Jurkat, Clone E6-1 (cell line): ENCODE data around the gene ZNF618. TPM values are rescaled to one million over a fixed set of nuclear protein-coding genes. Genes with fewer than 3 reads are reported as not detected.

Source experiments
- DNase-seq: peaks from one replicate; pipeline ENCODE4 v3.0.0-alpha.2; 2011; ENCODE audit warnings: low read depth, low spot score
- H3K4me3 ChIP-seq: 2 replicates; pipeline ENCODE4 v1.5.1; 2011; ENCODE audit warnings: mild to moderate bottlenecking, low read length, control low read depth, moderate library complexity
- polyA plus RNA-seq: library from polyadenylated mRNA; unstranded; fragments of >200 nt; gene quantifications from one replicate; pipeline ENCODE4 v1.2.1, GENCODE V29; 2012; ENCODE audit warnings: missing spikeins; ENCODE audit not compliant: insufficient read length, insufficient read depth

The ZNF618 gene, protein sequence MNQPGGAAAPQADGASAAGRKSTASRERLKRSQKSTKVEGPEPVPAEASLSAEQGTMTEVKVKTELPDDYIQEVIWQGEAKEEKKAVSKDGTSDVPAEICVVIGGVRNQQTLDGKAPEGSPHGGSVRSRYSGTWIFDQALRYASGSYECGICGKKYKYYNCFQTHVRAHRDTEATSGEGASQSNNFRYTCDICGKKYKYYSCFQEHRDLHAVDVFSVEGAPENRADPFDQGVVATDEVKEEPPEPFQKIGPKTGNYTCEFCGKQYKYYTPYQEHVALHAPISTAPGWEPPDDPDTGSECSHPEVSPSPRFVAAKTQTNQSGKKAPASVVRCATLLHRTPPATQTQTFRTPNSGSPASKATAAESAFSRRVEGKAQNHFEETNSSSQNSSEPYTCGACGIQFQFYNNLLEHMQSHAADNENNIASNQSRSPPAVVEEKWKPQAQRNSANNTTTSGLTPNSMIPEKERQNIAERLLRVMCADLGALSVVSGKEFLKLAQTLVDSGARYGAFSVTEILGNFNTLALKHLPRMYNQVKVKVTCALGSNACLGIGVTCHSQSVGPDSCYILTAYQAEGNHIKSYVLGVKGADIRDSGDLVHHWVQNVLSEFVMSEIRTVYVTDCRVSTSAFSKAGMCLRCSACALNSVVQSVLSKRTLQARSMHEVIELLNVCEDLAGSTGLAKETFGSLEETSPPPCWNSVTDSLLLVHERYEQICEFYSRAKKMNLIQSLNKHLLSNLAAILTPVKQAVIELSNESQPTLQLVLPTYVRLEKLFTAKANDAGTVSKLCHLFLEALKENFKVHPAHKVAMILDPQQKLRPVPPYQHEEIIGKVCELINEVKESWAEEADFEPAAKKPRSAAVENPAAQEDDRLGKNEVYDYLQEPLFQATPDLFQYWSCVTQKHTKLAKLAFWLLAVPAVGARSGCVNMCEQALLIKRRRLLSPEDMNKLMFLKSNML
- 5.2 TPM for polyA plus RNA-seq

GRCh38 chr9:113876151-113876992 lies at the start of gene ZNF618:
Gene ZNF618, plus strand, starts transcription at chr9:113876309. Its CDS starts 72 bp downstream, at chr9:113876381.
- H3K4me3 ChIP-seq: peak within 1 kb of the TSS; percentile 62
- DNase-seq: no peak

GRCh38 chr9:113828221-113828620 lies 47.9 kb upstream of the ZNF618 start:
- H3K4me3 ChIP-seq: no peak overlapping the region
- DNase-seq: no peak

GRCh38 chr9:113837334-113837733 lies 38.8 kb upstream of the ZNF618 start:
- H3K4me3 ChIP-seq: no peak overlapping the region
- no peak for DNase-seq

DNA sequence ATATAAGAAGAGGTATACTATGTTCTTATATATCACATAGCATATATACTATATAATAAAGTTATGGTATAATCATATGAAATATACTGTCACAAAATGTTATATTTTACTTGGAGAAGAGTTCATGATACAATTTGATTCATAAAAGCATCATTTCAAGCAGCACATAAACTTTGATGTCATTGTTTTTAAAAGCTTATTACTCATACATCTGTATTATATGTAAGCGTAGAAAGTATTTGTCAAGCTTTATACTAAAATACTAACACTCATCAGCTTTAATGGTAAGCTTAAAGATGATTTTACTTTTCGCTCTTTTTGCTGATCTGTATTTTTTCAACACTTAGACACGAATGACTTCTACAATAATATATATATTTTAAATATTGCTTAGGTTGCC lies 34.0 kb upstream of the ZNF618 start:
- no peak overlapping the region for H3K4me3 ChIP-seq

DNA sequence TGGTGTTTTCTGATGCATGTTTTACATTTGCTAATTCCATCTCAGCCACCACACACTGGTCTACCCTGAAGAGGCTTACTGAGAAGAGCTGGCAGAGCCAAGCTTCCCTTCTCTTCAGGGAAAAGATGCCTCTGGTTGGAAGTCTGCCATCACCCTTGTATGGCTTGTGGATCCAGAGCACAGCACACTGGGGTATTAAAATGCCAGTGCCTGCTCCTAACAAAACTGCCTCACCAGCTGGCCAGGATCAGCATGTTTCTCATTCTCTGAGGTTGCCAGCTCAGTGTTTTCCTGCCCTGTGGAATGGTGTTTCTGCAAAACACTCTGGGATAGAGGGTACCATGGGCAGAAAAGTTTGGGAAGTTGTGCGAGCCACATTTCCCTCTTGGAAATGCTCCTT lies 31.6 kb upstream of the ZNF618 start:
- no peak overlapping the region for H3K4me3 ChIP-seq

More for the DNA sequence above, 34.0 kb upstream of the ZNF618 start:
- DNase-seq: no peak

GRCh38 chr9:113851359-113851758 lies 24.8 kb upstream of the ZNF618 start:
- H3K4me3 ChIP-seq: no peak overlapping the region
- no peak for DNase-seq

More for the DNA sequence above, 31.6 kb upstream of the ZNF618 start:
- no peak for DNase-seq

GRCh38 chr9:113851873-113852272 lies 24.2 kb upstream of the ZNF618 start:
- DNase-seq: no peak
- no peak overlapping the region for H3K4me3 ChIP-seq

DNA sequence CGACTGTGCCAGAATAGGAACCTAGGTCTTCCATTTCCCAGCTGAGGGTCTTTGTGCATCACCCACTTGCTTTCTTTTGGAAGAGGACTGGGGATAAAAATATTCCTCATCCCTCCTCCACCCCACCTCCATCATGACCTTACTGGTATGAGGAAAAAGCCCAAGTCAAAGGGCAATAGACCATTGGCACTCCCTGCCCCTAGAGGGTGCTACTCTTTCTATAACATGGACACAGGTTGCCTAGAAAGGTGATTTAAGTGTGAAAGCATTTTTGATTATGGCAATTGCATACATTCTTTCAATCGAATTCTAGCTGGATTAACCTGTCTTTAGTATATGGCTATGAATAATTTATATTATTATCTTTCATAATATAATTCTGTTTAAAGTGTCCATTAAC lies 22.8 kb upstream of the ZNF618 start:
- H3K4me3 ChIP-seq: no peak overlapping the region
- DNase-seq: no peak

- DNase-seq: no peak
- no peak overlapping the region for H3K4me3 ChIP-seq
These were observed 21.8 kb upstream of the ZNF618 start for GRCh38 chr9:113854310-113854709.

DNA sequence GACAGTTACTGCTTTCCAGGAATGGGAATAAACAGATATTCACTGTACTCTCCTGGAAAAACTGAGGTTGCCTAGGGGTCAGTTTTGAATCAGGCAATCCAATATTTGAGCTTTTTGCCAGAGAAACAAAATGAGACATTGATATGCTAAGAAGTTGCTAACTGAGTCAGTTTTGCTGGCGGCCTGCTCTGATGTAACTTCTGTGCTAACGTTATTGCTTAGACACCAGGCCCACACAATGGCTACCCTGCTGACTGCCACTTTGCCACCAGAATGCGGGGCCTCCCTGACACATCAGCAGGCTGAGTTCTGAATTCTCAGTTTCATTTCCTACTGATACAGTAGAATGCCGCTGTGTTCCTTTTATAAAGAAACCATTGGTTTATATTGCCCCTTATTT lies 18.2 kb upstream of the ZNF618 start:
- DNase-seq: no peak
- H3K4me3 ChIP-seq: no peak overlapping the region

GRCh38 chr9:113858282-113858681 lies 17.8 kb upstream of the ZNF618 start:
- no peak overlapping the region for H3K4me3 ChIP-seq
- DNase-seq: no peak

GRCh38 chr9:113863345-113863744 lies 12.8 kb upstream of the ZNF618 start:
- DNase-seq: no peak
- H3K4me3 ChIP-seq: no peak overlapping the region

GRCh38 chr9:113868501-113868900 lies 7.6 kb upstream of the ZNF618 start:
- no peak overlapping the region for H3K4me3 ChIP-seq
- no peak for DNase-seq

DNA sequence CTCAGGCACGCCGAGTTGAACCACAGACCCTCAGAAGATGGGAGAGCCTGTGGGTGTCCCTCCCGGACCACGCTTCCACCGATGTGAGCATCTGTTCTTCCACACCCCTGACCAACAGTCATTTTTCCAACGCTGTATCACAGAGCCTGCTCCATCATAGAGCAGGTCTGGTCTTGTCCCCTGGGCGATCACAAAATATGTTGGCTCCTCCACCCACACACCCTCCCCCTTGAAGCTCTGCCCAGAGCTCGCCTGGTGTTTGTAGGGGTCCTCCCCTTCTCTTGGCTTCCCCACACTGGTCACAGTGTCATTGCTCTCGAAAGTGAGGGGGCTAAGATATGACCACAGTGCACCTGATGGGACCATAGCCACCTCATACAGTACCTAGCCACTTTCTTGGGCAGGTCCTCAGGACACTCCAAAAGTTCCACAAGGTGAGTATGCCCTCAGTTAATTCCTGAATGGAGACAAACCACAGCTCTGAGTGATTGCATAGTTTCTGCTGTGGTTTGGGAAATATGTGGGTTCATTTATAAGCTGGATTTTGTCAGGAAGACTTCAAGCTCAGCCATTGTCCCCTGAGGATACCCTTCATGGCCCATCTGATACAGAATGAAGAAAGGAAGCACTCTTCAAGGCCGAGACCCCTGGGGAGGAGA lies 3.5 kb upstream of the ZNF618 start:
- no peak overlapping the region for H3K4me3 ChIP-seq
- no peak for DNase-seq

DNA sequence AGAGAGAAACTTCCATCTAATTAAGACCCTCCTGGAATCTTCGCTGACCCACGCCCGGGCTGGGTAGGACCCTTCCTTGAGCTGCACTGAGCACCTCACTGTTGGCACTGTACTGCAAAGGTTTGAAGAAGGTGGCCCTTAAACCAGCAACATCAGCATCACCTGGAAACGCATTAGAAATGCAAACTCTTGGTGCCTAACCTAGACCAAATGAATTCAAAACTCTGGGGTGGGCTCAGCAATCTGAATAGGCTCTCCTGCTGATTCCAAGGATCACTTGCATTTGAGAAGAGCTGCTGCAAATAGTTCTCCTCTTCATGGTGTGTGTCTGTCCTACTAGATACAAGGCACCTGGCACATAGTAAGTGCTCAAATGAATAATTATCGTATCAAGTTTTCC lies 2.7 kb upstream of the ZNF618 start:
- no peak for DNase-seq
- H3K4me3 ChIP-seq: no peak overlapping the region

- no peak overlapping the region for H3K4me3 ChIP-seq
- DNase-seq: no peak
These were observed 2.2 kb upstream of the ZNF618 start for GRCh38 chr9:113873926-113874325.

DNA sequence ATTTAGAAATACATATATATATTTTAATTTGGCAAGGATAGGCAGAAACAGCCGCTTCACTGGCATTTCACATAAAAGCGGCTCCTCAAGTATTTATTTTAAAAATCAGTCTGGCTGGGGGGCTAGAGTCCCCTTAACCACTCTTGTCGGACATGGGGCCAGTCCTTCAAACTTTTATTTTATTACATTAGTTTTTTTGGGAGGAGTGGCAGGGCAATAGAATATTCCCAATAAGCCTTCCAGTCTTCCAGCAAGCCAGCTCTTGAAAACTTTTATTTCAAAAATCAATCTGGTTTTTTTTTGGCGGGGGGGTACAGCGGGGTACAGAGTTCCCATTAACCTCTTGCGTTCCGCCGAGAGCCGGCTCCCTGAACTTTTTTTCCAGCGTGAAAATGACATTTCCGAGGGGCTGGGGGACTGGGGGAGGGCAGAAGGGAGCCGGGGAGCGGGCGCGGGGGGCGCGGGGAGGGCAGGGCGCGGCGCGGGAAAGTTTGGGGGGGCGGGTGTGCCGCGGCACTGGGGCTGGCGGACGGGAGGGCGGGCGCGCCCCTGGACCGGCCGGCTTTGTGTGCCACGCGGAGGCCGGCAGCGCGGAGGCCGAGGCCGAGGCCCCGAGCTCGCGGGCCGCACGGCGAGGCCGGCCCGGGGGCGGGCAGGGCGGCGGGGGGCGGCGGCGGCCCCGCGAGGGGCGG lies 504 bp upstream of the ZNF618 start:
- H3K4me3 ChIP-seq: no peak overlapping the region; the same call in 1 of the 2 replicates
- no peak for DNase-seq

GRCh38 chr9:113876993-113877368 lies 872 bp downstream of the ZNF618 start:
- peak overlapping the region; percentile 62 for H3K4me3 ChIP-seq
- DNase-seq: no peak
